PFSK-1 (cell line): ENCODE measurements around the gene ARL15.

Experiments
- FOXP2 ChIP-seq: optimal IDR thresholded peaks from 2 replicates; pipeline ENCODE3; 2011; ENCODE audit warnings: borderline replicate concordance, control low read depth, inconsistent platforms; ENCODE audit not compliant: insufficient read depth; ENCODE audit errors: extremely low read length, extremely low read depth
- POLR2AphosphoS5 ChIP-seq: IDR thresholded peaks from 2 replicates; pipeline ENCODE4 v1.6.1; 2012; ENCODE audit warnings: low read depth, mild to moderate bottlenecking, control low read depth, low read length, moderate library complexity
- SIN3A ChIP-seq: IDR thresholded peaks from 2 replicates; pipeline ENCODE4 v1.6.1; 2012; ENCODE audit warnings: mild to moderate bottlenecking, low read length, moderate library complexity, borderline replicate concordance; ENCODE audit not compliant: insufficient read depth
- TAF1 ChIP-seq: IDR thresholded peaks from 2 replicates; pipeline ENCODE4 v1.6.1; 2012; ENCODE audit warnings: low read length, control low read depth, borderline replicate concordance; ENCODE audit not compliant: insufficient read depth
- TF ChIP-seq, protein P1 (sequence below), 2 experiments: IDR thresholded peaks; 2 replicates each; pipeline versions ENCODE4 v1.6.1 to v1.8.0; 2011 to 2012; ENCODE audit warnings: low read depth in 2 of 2, low read length in 2 of 2, control low read depth in 1 of 2, inconsistent platforms in 1 of 2, mild to moderate bottlenecking in 1 of 2, moderate library complexity in 1 of 2; ENCODE audit not compliant: insufficient read depth in 1 of 2

ARL15 gene

DNA sequence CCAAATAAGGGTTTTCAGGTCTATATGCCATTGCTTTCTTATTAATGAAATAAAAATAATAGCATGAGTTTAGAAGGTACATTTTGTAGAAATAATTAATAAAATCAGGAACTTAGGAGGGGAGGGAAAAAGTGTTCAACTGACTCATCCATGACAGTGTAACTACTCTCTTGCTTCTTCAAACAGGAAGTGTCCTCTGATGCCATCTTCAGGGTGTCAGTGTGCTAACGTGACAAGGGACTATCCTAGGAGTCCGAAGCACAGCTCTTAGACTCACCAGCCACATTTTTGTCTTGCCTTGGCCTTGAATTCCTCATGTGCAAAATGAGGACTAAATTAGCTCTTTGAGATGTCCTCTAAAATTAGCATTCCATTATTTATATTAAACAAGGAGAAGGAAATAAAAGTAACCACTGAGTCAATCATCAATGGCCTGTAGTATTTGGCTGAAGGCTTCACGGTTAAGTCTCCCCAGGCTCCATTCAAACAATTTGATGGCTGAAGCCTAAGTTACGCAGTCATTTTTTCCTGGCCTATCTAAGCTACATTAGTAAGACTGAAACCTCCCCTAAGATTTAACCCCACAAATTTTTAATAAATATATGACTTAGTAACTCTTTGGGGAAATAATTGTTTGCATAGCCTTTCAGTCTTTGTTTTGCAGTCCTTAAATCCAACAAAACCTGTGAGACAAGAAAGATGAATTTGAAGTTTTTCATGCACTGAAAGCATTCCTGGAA, 151.1 kb downstream of the ARL15 start:
- TF ChIP-seq TAF1, result no peak

DNA sequence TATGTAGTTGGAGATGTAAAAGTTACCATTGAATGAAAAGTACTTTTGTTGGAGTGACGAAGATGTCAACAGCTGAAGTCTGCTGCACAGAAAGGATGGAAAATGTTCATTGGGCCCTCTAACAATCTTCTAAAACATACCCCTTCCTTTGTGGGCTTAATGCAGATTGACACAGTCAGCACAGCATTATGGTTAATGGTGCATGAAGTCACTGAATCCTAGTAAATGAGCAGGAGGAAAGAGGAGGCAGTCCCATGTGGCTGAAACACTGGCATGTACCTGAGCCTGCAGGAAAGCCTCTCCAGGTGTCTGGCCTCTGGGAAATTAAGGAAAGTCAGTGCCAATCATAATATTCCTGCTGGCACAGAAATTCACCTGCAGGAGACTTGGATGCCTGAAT, 153.8 kb downstream of the ARL15 start:
- no peak for TF ChIP-seq POLR2AphosphoS5

DNA sequence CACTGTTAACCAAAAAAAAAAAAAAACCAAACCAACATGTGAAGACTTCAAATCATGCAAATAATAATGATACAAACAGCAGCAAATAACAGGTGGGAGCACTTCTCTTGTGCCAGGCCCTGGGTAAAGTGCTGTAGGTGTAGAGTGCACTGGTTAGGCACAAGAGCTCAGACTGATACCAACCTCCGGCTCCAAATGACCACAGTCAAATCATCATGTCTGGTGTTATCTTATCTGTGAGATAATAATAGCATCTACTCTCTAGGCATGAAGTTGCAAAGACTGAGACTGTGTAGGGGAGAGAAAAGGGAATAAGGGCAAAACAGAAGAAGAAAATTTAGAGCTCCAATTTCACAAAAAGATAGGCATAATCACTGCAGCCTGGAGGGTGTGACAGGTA, 159.5 kb downstream of the ARL15 start:
- no peak for TF ChIP-seq TAF1
- TF ChIP-seq FOXP2, result no peak

DNA sequence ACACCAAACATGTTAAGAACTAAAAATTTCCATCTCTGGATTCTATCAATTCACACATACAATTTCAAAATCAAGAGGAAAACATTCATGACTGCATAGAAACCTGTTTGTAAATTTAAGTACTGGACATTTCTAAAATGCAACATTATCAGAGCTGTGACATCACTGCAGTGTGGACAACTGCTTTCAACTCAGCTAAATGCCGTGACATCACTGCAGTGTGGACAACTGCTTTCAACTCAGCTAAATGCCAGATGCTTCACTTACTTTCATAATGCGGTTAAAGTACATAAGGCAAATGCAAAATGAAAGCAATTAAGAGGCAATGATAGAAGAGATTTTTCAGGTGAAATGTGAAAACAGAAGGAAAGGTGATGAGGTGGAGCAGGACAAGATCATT, 161.5 kb downstream of the ARL15 start:
- no peak for TF ChIP-seq SIN3A
- no peak for TF ChIP-seq POLR2AphosphoS5
- TF ChIP-seq FOXP2, result no peak
- no peak for TF ChIP-seq TAF1
- TF ChIP-seq, protein P1, sequence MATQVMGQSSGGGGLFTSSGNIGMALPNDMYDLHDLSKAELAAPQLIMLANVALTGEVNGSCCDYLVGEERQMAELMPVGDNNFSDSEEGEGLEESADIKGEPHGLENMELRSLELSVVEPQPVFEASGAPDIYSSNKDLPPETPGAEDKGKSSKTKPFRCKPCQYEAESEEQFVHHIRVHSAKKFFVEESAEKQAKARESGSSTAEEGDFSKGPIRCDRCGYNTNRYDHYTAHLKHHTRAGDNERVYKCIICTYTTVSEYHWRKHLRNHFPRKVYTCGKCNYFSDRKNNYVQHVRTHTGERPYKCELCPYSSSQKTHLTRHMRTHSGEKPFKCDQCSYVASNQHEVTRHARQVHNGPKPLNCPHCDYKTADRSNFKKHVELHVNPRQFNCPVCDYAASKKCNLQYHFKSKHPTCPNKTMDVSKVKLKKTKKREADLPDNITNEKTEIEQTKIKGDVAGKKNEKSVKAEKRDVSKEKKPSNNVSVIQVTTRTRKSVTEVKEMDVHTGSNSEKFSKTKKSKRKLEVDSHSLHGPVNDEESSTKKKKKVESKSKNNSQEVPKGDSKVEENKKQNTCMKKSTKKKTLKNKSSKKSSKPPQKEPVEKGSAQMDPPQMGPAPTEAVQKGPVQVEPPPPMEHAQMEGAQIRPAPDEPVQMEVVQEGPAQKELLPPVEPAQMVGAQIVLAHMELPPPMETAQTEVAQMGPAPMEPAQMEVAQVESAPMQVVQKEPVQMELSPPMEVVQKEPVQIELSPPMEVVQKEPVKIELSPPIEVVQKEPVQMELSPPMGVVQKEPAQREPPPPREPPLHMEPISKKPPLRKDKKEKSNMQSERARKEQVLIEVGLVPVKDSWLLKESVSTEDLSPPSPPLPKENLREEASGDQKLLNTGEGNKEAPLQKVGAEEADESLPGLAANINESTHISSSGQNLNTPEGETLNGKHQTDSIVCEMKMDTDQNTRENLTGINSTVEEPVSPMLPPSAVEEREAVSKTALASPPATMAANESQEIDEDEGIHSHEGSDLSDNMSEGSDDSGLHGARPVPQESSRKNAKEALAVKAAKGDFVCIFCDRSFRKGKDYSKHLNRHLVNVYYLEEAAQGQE (IDR thresholded peaks at IDR 0.05; ENCODE audit: insufficient read depth in 1 of 2, low read depth in 2 of 2, low read length in 2 of 2), result no peak

DNA sequence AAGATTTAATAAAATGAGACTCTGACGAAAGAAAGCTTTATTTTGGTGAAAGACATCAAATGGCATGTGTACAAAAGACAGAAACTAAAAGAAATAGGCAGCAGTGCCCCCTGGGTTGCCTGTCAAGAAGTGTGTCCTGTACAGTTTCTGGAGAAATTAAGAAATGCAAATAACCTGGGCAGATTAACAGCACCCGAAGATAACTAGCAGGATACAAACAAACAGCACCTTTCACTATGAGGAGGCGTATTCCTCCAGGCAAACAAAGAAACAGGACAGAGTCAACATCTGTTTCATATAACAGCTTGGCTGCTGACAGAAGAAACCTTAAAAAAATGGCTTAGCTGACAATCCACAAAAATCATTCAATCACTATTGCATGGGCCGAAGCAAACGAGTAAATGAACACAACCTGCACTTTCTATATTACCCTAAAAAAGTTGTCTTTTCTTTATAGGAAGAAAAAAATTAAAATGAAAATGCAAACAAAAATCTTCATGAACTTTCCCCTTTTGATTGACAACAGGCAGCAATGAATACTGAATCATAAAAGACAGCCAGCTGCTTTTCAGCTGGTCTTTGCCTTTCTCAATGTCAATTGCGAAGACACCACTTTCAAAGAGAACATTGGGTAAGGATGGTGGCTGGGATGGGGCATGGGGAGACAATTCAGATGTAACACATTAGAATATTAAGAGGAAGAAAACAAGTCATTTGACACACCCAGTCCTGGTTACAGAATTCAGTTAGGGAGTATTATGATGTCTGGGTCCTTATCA, 162.1 kb downstream of the ARL15 start:
- TF ChIP-seq TAF1, result no peak
- no peak for TF ChIP-seq POLR2AphosphoS5
- TF ChIP-seq FOXP2, result no peak

DNA sequence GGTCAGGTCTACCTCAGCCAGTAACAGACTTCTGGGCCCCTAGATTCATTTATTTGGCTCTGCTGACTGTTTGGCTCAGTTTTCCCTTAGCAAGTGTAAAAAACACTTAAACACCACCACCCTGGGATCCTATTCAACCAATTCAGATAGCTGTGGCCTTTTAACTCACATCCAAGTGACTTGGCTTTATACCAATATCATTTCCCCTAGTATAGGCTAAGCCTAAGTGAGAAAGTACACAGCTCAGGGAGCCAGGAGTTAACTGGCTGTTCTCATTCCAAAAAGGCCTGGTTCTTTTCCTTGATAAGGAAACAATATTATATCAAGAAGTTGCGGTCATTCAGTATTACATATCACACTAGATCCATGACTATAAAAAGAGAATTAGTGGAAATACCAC, 163.5 kb downstream of the ARL15 start:
- no peak for TF ChIP-seq TAF1
- no peak for TF ChIP-seq SIN3A
- TF ChIP-seq, protein P1 (IDR thresholded peaks at IDR 0.05; ENCODE audit: insufficient read depth in 1 of 2, low read depth in 2 of 2, low read length in 2 of 2), result no peak
- no peak for TF ChIP-seq POLR2AphosphoS5
- no peak for TF ChIP-seq FOXP2

DNA sequence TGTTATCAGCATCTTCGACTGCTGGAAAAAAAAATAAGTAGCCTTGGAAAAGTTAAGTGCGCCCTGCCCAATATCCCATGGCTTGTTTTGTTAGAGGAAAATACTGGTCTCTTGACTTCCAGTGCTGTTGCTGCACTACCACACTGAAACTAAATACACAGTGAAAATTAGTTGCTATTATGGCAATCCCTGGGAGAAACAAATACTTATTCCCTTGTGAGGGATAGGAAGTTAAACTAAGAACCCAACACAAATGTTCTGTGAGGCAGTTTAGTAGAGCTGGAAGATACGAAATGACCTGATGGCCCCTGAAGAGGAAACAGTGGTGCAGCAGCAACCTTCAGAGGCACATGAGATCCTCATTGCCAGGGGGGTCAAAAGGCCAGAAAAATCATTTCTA, 164.0 kb downstream of the ARL15 start:
- TF ChIP-seq POLR2AphosphoS5 (no peak), FOXP2 (no peak), TAF1 (no peak), SIN3A (no peak)
- TF ChIP-seq, protein P1 (IDR thresholded peaks at IDR 0.05; ENCODE audit: insufficient read depth in 1 of 2, low read depth in 2 of 2, low read length in 2 of 2), result no peak
